Osteocyte (in vitro differentiated cells): Measurements from ENCODE around the gene CCDC141. TPM values are rescaled to one million over a fixed set of nuclear protein-coding genes. Genes with fewer than 3 reads are reported as not detected.

Source experiments
- DNase-seq: peaks from one replicate; pipeline ENCODE4 v3.0.0; 2021; ENCODE audit warnings: mixed read lengths; ENCODE audit not compliant: unreplicated experiment; ENCODE audit errors: extremely low spot score
- H3K27ac Mint-ChIP-seq: one replicate; pipeline ENCODE4 v1.8.0; 2021; ENCODE audit warnings: mild to moderate bottlenecking, mixed read lengths; ENCODE audit not compliant: unreplicated experiment
- H3K27me3 Mint-ChIP-seq: one replicate; pipeline ENCODE4 v1.8.0; 2021; ENCODE audit warnings: mixed read lengths; ENCODE audit not compliant: unreplicated experiment
- H3K36me3 Mint-ChIP-seq: one replicate; pipeline ENCODE4 v1.8.0; 2021; ENCODE audit warnings: mixed read lengths; ENCODE audit not compliant: unreplicated experiment
- H3K4me1 Mint-ChIP-seq: one replicate; pipeline ENCODE4 v1.8.0; 2021; ENCODE audit warnings: mixed read lengths; ENCODE audit not compliant: unreplicated experiment
- H3K4me3 Mint-ChIP-seq: one replicate; pipeline ENCODE4 v1.8.0; 2021; ENCODE audit warnings: mild to moderate bottlenecking, moderate library complexity, mixed read lengths; ENCODE audit not compliant: unreplicated experiment
- H3K9me3 Mint-ChIP-seq: one replicate; pipeline ENCODE4 v1.8.0; 2021; ENCODE audit warnings: mixed read lengths; ENCODE audit not compliant: unreplicated experiment
- total RNA-seq: library from RNA; stranded (reverse); gene quantifications from 2 replicates; pipeline ENCODE4 v1.2.1, GENCODE V29; 2021
- TF ChIP-seq, protein P1 (sequence below): fragments of 200-600 bp; sonication (generic); IDR thresholded peaks from 2 replicates; pipeline ENCODE4 v1.5.0; 2021; ENCODE audit warnings: antibody characterized with exemption, mild to moderate bottlenecking, moderate library complexity

CCDC141 gene
- total RNA-seq, 1 donor from 2014 or later: not detected

DNA sequence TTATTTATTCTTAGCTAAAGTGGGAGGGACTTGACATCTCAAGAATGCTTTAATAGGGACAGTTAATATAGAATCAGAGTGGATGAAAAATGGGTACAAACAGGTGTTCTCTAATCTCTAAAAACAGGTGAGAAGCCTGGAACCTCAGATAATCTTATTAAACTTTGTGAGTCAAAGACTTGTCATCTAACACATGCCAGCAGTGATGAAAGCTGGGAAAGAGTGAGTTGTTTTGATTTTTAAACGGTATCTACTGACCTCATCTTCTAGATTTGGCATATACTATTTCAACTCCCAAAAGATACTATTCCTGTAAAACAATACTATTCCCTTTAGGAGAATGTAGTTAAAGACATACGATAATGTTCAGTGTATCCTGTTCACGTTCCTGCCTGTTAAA, 103.4 kb downstream of the CCDC141 start:
- H3K36me3 Mint-ChIP-seq: no peaks in the 10 kb centered on the region
- TF ChIP-seq, protein P1, sequence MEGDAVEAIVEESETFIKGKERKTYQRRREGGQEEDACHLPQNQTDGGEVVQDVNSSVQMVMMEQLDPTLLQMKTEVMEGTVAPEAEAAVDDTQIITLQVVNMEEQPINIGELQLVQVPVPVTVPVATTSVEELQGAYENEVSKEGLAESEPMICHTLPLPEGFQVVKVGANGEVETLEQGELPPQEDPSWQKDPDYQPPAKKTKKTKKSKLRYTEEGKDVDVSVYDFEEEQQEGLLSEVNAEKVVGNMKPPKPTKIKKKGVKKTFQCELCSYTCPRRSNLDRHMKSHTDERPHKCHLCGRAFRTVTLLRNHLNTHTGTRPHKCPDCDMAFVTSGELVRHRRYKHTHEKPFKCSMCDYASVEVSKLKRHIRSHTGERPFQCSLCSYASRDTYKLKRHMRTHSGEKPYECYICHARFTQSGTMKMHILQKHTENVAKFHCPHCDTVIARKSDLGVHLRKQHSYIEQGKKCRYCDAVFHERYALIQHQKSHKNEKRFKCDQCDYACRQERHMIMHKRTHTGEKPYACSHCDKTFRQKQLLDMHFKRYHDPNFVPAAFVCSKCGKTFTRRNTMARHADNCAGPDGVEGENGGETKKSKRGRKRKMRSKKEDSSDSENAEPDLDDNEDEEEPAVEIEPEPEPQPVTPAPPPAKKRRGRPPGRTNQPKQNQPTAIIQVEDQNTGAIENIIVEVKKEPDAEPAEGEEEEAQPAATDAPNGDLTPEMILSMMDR: no peak
- no peak overlapping the region for H3K4me3 Mint-ChIP-seq
- H3K9me3 Mint-ChIP-seq: no peaks in the 10 kb centered on the region
- no peak overlapping the region for H3K27ac Mint-ChIP-seq
- no peaks in the 10 kb centered on the region for H3K4me1 Mint-ChIP-seq
- H3K27me3 Mint-ChIP-seq: no peaks in the 10 kb centered on the region
- DNase-seq: no peak

- H3K9me3 Mint-ChIP-seq: no peaks in the 10 kb centered on the region
- H3K4me3 Mint-ChIP-seq: no peak overlapping the region
- H3K36me3 Mint-ChIP-seq: no peaks in the 10 kb centered on the region
- TF ChIP-seq, protein P1: no peak
- H3K27me3 Mint-ChIP-seq: no peaks in the 10 kb centered on the region
- no peaks in the 10 kb centered on the region for H3K4me1 Mint-ChIP-seq
- H3K27ac Mint-ChIP-seq: no peak overlapping the region
- DNase-seq: no peak
Observed at GRCh38 chr2:178943745-178944144, 106.2 kb downstream of the CCDC141 start.

GRCh38 chr2:178934571-178934970, 115.4 kb downstream of the CCDC141 start:
- H3K27me3 Mint-ChIP-seq: peaks cover 3% of the 10 kb centered on the region
- H3K4me3 Mint-ChIP-seq: no peak overlapping the region
- peaks cover 15% of the 10 kb centered on the region for H3K9me3 Mint-ChIP-seq
- TF ChIP-seq, protein P1: no peak
- H3K36me3 Mint-ChIP-seq: no peaks in the 10 kb centered on the region
- DNase-seq: no peak
- H3K27ac Mint-ChIP-seq: no peak overlapping the region
- H3K4me1 Mint-ChIP-seq: no peaks in the 10 kb centered on the region

- Mint-ChIP-seq H3K27me3 (peaks cover 3% of the 10 kb centered on the region), H3K4me1 (no peaks in the 10 kb centered on the region), H3K9me3 (peaks cover 15% of the 10 kb centered on the region), H3K27ac (no peak overlapping the region), H3K4me3 (no peak overlapping the region), H3K36me3 (no peaks in the 10 kb centered on the region)
- TF ChIP-seq, protein P1: no peak
- no peak for DNase-seq
Observed at GRCh38 chr2:178933493-178933892, 116.4 kb downstream of the CCDC141 start.

DNA sequence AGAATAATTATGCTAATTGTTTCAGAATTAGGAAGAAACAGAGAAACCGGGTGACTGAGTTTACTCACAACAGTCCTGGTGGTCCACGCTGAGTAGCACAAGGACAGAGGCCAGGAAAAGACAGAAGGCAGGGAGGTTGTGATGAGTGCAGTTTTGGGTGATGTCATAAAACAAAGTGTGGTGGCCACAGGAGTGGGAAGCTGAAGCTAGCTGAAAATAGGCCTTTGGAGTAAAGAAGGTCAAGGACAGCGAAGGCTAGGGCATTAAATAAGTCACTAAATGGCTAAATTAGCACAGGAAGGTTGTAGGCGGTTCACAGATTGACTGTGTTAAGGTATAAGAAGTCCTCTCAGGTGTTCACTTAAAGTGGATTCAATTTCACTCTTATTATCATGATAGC, 121.9 kb downstream of the CCDC141 start:
- H3K36me3 Mint-ChIP-seq: no peaks in the 10 kb centered on the region
- no peak for DNase-seq
- no peaks in the 10 kb centered on the region for H3K4me1 Mint-ChIP-seq
- TF ChIP-seq, protein P1: no peak
- no peak overlapping the region for H3K27ac Mint-ChIP-seq
- no peak overlapping the region for H3K4me3 Mint-ChIP-seq
- no peaks in the 10 kb centered on the region for H3K9me3 Mint-ChIP-seq
- peaks cover 30% of the 10 kb centered on the region for H3K27me3 Mint-ChIP-seq
